ENCODE results near the gene ATP2A3. TPM values are rescaled to one million over a fixed set of nuclear protein-coding genes. Genes with fewer than 3 reads are reported as not detected.

Gene ATP2A3
- total RNA-seq, 1 donor from 2014 or later, result 147 TPM

- no peak overlapping the region for H3K4me3 Mint-ChIP-seq (ENCODE audit: low read depth)
- peaks cover 67% of the 10 kb centered on the region for H3K36me3 Mint-ChIP-seq (ENCODE audit: low read depth)
- no peaks in the 10 kb centered on the region for H3K4me1 Mint-ChIP-seq (ENCODE audit: low read depth)
- intact Hi-C loops (cut with micrococcal nuclease), result no loop called here
- no peak for DNase-seq (ENCODE audit: low spot score)
- no peaks in the 10 kb centered on the region for H3K27me3 Mint-ChIP-seq (ENCODE audit: low read depth)
- no peak overlapping the region for H3K27ac Mint-ChIP-seq
- H3K9me3 Mint-ChIP-seq, result no peaks in the 10 kb centered on the region
Observed at GRCh38 chr17:3943240-3943891, 20.9 kb downstream of the ATP2A3 start.

GRCh38 chr17:3940965-3941698 is 23.1 kb downstream of the ATP2A3 start:
- Mint-ChIP-seq H3K27me3 (ENCODE audit: low read depth) (no peaks in the 10 kb centered on the region), H3K36me3 (ENCODE audit: low read depth) (peaks cover 76% of the 10 kb centered on the region), H3K4me1 (ENCODE audit: low read depth) (no peaks in the 10 kb centered on the region), H3K27ac (no peak overlapping the region), H3K9me3 (no peaks in the 10 kb centered on the region), H3K4me3 (ENCODE audit: low read depth) (no peak overlapping the region)
- DNase-seq (ENCODE audit: low spot score), result no peak
- intact Hi-C loops (cut with micrococcal nuclease), result no loop called here

DNA sequence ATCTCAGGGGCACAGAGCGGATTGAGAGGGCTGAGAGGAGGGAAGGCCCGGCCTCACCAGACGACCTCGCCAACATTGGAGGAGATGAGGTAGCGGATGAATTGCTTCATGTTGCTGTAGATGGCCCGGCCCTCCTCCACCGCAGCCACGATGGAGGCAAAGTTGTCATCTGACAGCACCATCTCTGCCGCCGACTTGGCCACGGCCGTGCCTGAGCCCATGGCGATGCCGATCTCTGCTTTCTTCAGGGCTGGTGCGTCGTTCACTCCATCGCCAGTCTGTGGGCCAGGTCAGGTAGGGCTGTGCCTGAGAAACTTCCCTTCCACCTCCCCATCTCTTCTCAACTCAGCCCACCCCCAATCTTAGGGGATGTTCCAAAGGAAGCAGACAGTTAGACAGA is 26.9 kb downstream of the ATP2A3 start:
- H3K27me3 Mint-ChIP-seq (ENCODE audit: low read depth), result no peaks in the 10 kb centered on the region
- H3K36me3 Mint-ChIP-seq (ENCODE audit: low read depth), result peaks cover 68% of the 10 kb centered on the region
- no peak for DNase-seq (ENCODE audit: low spot score)
- H3K9me3 Mint-ChIP-seq, result no peaks in the 10 kb centered on the region
- intact Hi-C loops (cut with micrococcal nuclease), result no loop called here
- H3K27ac Mint-ChIP-seq, result no peak overlapping the region
- no peak overlapping the region for H3K4me3 Mint-ChIP-seq (ENCODE audit: low read depth)
- H3K4me1 Mint-ChIP-seq (ENCODE audit: low read depth), result no peaks in the 10 kb centered on the region

DNA sequence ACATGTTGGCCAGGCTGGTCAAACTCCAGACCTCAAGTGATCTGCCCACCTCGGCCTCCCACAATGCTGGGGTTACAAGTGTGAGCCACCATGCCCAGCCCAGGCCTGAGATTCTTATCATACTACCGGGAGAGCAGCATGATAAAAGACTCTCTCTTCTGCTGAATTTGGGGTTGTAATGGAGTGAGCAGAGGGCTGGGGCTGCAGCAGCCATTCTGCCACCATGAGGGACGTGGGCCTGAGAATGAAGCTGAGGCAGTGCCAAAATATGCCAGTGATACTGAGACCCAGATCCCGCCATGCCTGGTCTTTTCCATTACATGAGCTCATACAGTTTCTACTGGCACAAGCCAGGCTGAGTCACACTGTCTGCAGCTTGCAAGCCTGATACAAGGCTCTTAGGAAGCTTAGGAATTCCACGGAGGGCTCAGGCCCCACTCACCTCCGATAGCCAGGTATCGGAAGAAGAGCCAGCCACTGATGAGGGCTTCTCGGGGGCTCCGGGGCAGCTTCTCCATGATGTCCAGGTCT is 28.3 kb downstream of the ATP2A3 start:
- H3K36me3 Mint-ChIP-seq (ENCODE audit: low read depth), result peaks cover 71% of the 10 kb centered on the region
- H3K27ac Mint-ChIP-seq, result no peak overlapping the region
- H3K4me1 Mint-ChIP-seq (ENCODE audit: low read depth), result no peaks in the 10 kb centered on the region
- H3K4me3 Mint-ChIP-seq (ENCODE audit: low read depth), result no peak overlapping the region
- intact Hi-C loops (cut with micrococcal nuclease), result no loop called here
- H3K27me3 Mint-ChIP-seq (ENCODE audit: low read depth), result no peaks in the 10 kb centered on the region
- H3K9me3 Mint-ChIP-seq, result no peaks in the 10 kb centered on the region
- DNase-seq (ENCODE audit: low spot score), result no peak

GRCh38 chr17:3935140-3935542 is 29.1 kb downstream of the ATP2A3 start:
- H3K4me3 Mint-ChIP-seq (ENCODE audit: low read depth), result no peak overlapping the region
- H3K27ac Mint-ChIP-seq, result no peak overlapping the region
- H3K27me3 Mint-ChIP-seq (ENCODE audit: low read depth), result no peaks in the 10 kb centered on the region
- H3K9me3 Mint-ChIP-seq, result no peaks in the 10 kb centered on the region
- peaks cover 71% of the 10 kb centered on the region for H3K36me3 Mint-ChIP-seq (ENCODE audit: low read depth)
- no peaks in the 10 kb centered on the region for H3K4me1 Mint-ChIP-seq (ENCODE audit: low read depth)
- intact Hi-C loops (cut with micrococcal nuclease), result no loop called here
- no peak for DNase-seq (ENCODE audit: low spot score)

DNA sequence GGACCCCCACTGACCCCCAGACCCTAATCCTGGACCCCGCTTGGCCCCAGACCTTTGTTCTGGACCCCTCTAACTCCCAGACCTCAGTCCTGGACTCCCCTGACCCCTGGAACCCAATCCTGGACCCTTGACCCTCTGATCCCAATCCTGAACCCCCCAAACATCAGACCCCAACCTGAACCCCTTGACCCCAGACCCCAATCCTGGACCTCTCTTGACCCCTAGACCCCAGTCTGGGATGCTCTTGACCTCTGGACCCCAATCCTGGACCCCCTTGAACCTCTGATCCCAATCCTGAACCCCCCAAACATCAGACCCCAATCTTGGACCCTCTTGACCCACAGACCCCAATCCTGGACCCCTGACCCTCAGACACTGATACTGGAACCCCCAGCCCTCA is 34.5 kb downstream of the ATP2A3 start:
- peaks cover 50% of the 10 kb centered on the region for H3K36me3 Mint-ChIP-seq (ENCODE audit: low read depth)
- H3K27me3 Mint-ChIP-seq (ENCODE audit: low read depth), result no peaks in the 10 kb centered on the region
- intact Hi-C loops (cut with micrococcal nuclease), result no loop called here
- no peaks in the 10 kb centered on the region for H3K9me3 Mint-ChIP-seq
- no peak overlapping the region for H3K27ac Mint-ChIP-seq
- no peaks in the 10 kb centered on the region for H3K4me1 Mint-ChIP-seq (ENCODE audit: low read depth)
- no peak for DNase-seq (ENCODE audit: low spot score)
- H3K4me3 Mint-ChIP-seq (ENCODE audit: low read depth), result no peak overlapping the region

DNA sequence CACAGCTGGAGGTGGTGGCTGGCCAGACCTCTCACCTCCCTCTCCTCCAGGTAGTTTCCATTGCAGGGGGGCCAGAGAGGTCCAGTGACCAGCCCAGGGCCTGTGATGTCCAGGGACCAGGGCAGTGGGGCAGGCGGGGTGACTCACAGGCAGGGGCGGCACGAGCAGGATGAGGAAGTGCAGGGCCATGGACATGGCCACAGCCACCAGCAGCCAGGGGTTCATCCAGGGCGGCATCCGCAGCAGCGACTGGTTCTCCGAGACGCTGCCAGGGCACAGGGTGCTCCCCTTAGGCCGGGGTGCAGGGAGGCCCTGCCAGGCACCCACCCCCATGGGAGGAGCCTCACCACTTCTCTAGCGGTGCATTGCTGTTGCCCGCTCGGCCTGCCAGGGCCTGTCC is 35.1 kb downstream of the ATP2A3 start:
- Mint-ChIP-seq H3K9me3 (no peaks in the 10 kb centered on the region), H3K4me3 (ENCODE audit: low read depth) (no peak overlapping the region), H3K27ac (no peak overlapping the region), H3K36me3 (ENCODE audit: low read depth) (peaks cover 50% of the 10 kb centered on the region), H3K4me1 (ENCODE audit: low read depth) (no peaks in the 10 kb centered on the region), H3K27me3 (ENCODE audit: low read depth) (no peaks in the 10 kb centered on the region)
- no peak for DNase-seq (ENCODE audit: low spot score)
- intact Hi-C loops (cut with micrococcal nuclease), result no loop called here

DNA sequence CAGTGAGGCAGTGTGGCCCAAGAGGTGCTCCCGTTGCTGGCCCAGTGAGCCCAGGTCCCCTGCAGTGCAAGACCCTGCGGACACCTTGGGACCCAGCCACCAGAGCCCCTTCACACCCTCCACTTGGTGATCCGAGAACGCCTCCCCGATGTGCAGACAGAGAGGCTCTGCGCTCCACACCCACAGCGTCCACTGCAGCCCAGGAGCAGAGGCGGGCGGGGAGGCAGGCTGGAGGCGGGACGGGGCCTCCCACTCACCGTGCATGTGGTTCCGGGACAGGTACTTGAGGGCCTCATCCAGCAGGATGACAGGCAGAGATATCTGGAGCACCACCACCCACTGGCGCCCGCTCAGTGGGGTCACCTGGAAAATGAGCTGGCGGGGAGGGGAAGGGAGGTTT is 35.8 kb downstream of the ATP2A3 start:
- Mint-ChIP-seq H3K36me3 (ENCODE audit: low read depth) (peaks cover 51% of the 10 kb centered on the region), H3K4me3 (ENCODE audit: low read depth) (no peak overlapping the region), H3K4me1 (ENCODE audit: low read depth) (no peaks in the 10 kb centered on the region), H3K27ac (no peak overlapping the region), H3K27me3 (ENCODE audit: low read depth) (no peaks in the 10 kb centered on the region), H3K9me3 (no peaks in the 10 kb centered on the region)
- DNase-seq (ENCODE audit: low spot score), result no peak
- intact Hi-C loops (cut with micrococcal nuclease), result no loop called here

- no peak overlapping the region for H3K27ac Mint-ChIP-seq
- intact Hi-C loops (cut with micrococcal nuclease), result no loop called here
- H3K4me3 Mint-ChIP-seq (ENCODE audit: low read depth), result no peak overlapping the region
- DNase-seq (ENCODE audit: low spot score), result no peak
- H3K27me3 Mint-ChIP-seq (ENCODE audit: low read depth), result no peaks in the 10 kb centered on the region
- no peaks in the 10 kb centered on the region for H3K4me1 Mint-ChIP-seq (ENCODE audit: low read depth)
- H3K9me3 Mint-ChIP-seq, result no peaks in the 10 kb centered on the region
- peaks cover 52% of the 10 kb centered on the region for H3K36me3 Mint-ChIP-seq (ENCODE audit: low read depth)
Observed at GRCh38 chr17:3927628-3928340, 36.5 kb downstream of the ATP2A3 start.

DNA sequence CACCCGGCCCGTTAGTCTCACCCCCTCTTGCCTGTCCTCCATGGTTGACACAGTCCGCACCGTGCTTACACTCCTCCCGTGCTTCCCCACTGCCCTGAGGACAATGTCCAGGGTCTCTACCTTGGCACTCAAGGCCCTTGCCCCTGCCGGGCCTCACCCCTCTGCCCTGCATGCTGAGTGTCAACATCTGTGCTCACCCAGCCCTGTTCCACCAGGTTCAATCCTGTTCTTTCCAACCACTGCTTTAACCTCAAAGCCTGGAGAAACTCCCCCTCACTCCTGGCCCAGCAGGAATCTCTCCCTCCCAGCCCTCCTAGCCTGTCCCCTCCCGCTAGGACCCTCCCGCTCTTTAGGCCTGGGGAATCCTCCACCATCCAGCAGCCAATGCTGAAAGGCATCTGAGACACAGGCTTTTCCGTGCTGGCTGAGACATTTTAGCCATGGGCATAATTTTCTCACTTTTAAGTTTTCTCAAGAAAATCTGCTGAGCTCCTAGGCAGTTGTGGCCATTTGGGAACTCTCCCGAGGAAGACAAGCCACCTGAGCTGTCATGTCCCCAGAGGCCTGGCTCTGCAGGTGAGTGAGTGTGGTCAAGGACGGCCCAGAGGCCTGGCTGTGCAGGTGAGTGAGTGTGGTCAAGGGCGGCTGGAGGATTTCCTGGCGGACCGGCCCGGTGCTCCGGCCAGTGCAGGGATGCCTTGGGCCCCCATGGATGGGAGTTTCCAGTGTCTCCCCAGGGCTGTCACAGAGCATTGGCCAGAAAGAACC is 37.2 kb downstream of the ATP2A3 start:
- H3K36me3 Mint-ChIP-seq (ENCODE audit: low read depth), result peaks cover 50% of the 10 kb centered on the region
- H3K4me3 Mint-ChIP-seq (ENCODE audit: low read depth), result no peak overlapping the region
- peak overlapping the region; percentile 49 for H3K27ac Mint-ChIP-seq
- no peaks in the 10 kb centered on the region for H3K27me3 Mint-ChIP-seq (ENCODE audit: low read depth)
- no peaks in the 10 kb centered on the region for H3K4me1 Mint-ChIP-seq (ENCODE audit: low read depth)
- H3K9me3 Mint-ChIP-seq, result no peaks in the 10 kb centered on the region
- no peak for DNase-seq (ENCODE audit: low spot score)
- intact Hi-C loops (cut with micrococcal nuclease), result no loop called here

- Mint-ChIP-seq H3K9me3 (no peaks in the 10 kb centered on the region), H3K4me3 (ENCODE audit: low read depth) (no peak overlapping the region), H3K27ac (no peak overlapping the region), H3K27me3 (ENCODE audit: low read depth) (no peaks in the 10 kb centered on the region), H3K36me3 (ENCODE audit: low read depth) (peaks cover 42% of the 10 kb centered on the region), H3K4me1 (ENCODE audit: low read depth) (no peaks in the 10 kb centered on the region)
- no peak for DNase-seq (ENCODE audit: low spot score)
- intact Hi-C loops (cut with micrococcal nuclease), result no loop called here
Observed at GRCh38 chr17:3925684-3926485, 38.4 kb downstream of the ATP2A3 start.
